HG03469 (cell line): ENCODE data around the gene GUCY2D.
A peak's percentile ranks its signal among the peaks of the same experiment; 100 is the strongest.

ENCODE experiments used
- ATAC-seq: cut with Tn5 transposase; IDR thresholded peaks from one replicate; pipeline ENCODE4 v1.9.1; 2021; ENCODE audit warnings: mild to moderate bottlenecking, moderate library complexity, moderate number of reproducible peaks; ENCODE audit not compliant: unreplicated experiment

GUCY2D gene

GRCh38 chr17:7989781-7990655, 12.4 kb upstream of the GUCY2D start:
- ATAC-seq: peak; percentile 64

GRCh38 chr17:7992516-7992915, 9.9 kb upstream of the GUCY2D start:
- no peak for ATAC-seq

- ATAC-seq: no peak
Observed at GRCh38 chr17:7992924-7993323, 9.5 kb upstream of the GUCY2D start.

GRCh38 chr17:7993972-7994589, 8.3 kb upstream of the GUCY2D start:
- no peak for ATAC-seq

- no peak for ATAC-seq
Observed at GRCh38 chr17:7995724-7996123, 6.7 kb upstream of the GUCY2D start.

GRCh38 chr17:7997186-7997585, 5.2 kb upstream of the GUCY2D start:
- no peak for ATAC-seq

GRCh38 chr17:8002721-8003593, 542 bp downstream of the GUCY2D start:
- no peak for ATAC-seq

- no peak for ATAC-seq
Observed at GRCh38 chr17:8003594-8004181, 1.3 kb downstream of the GUCY2D start.

GRCh38 chr17:8004899-8005298, 2.5 kb downstream of the GUCY2D start:
- ATAC-seq: no peak

- no peak for ATAC-seq
Observed at GRCh38 chr17:8005357-8005756, 2.9 kb downstream of the GUCY2D start.

- ATAC-seq: no peak
Observed at GRCh38 chr17:8005967-8006730, 3.7 kb downstream of the GUCY2D start.

- ATAC-seq: no peak
Observed at GRCh38 chr17:8006836-8007680, 4.6 kb downstream of the GUCY2D start.

GRCh38 chr17:8007836-8008235, 5.4 kb downstream of the GUCY2D start:
- ATAC-seq: no peak

GRCh38 chr17:8012045-8012580, 9.7 kb downstream of the GUCY2D start:
- no peak for ATAC-seq

- no peak for ATAC-seq
Observed at GRCh38 chr17:8012996-8013640, 10.7 kb downstream of the GUCY2D start.

GRCh38 chr17:8013731-8014557, 11.5 kb downstream of the GUCY2D start:
- ATAC-seq: no peak

- no peak for ATAC-seq
Observed at GRCh38 chr17:8014558-8014850, 12.1 kb downstream of the GUCY2D start.
